CD4-positive, alpha-beta T cell (primary cell): ENCODE results near the gene TMEM72. TPM values are rescaled to one million over a fixed set of nuclear protein-coding genes. Genes with fewer than 3 reads are reported as not detected.

Experiments
- ATAC-seq: fragments of 200-7000 bp; cut with Tn5 transposase; one replicate; pipeline ENCODE4 v1.10.0; 2022; ENCODE audit warnings: mild to moderate bottlenecking; ENCODE audit not compliant: poor library complexity
- CTCF ChIA-PET: fragments of 350-600 bp; sonication (Branson Sonifier 250); formaldehyde crosslinking; loops from one replicate; lab custom pipeline; 2021; ENCODE audit warnings: antibody characterized with exemption, inconsistent platforms; lab: Charles Lee
- POLR2A ChIA-PET: fragments of 350-600 bp; sonication (Branson Sonifier 250); formaldehyde crosslinking; loops from one replicate; lab custom pipeline; 2021; ENCODE audit warnings: antibody characterized with exemption, inconsistent platforms; lab: Charles Lee
- DNase-seq, 14 experiments: peaks; one replicate each; pipeline ENCODE4 v3.0.0-alpha.2; 2013 to 2020; ENCODE audit warnings: mixed read lengths in 2 of 14
- H3K27ac ChIP-seq, 2 donors: one replicate each; pipeline versions ENCODE4 v1.5.1 to v1.7.0; 2013; ENCODE audit warnings: low read length in 2 of 2, low read depth in 1 of 2, mild to moderate bottlenecking in 1 of 2
- H3K27me3 ChIP-seq, 2 experiments: 1 replicate in 1 of 2; 2 replicates in 1 of 2; pipeline versions ENCODE4 v1.6.1 to v1.7.0; 2013; ENCODE audit warnings: low read length in 2 of 2, control low read depth in 1 of 2, mild to moderate bottlenecking in 1 of 2, moderate library complexity in 1 of 2; ENCODE audit not compliant: insufficient read depth in 2 of 2, control insufficient read depth in 1 of 2
- H3K36me3 ChIP-seq: one replicate; pipeline ENCODE4 v1.6.1; 2013; ENCODE audit warnings: low read length, control low read depth; ENCODE audit not compliant: insufficient read depth
- H3K4me1 ChIP-seq: one replicate; pipeline ENCODE4 v1.6.1; 2013; ENCODE audit warnings: low read length, control low read depth; ENCODE audit not compliant: insufficient read depth
- H3K4me3 ChIP-seq: one replicate; pipeline ENCODE4 v1.5.1; 2013; ENCODE audit warnings: mild to moderate bottlenecking, low read length, moderate library complexity
- H3K9me3 ChIP-seq, 2 experiments: 1 replicate in 1 of 2; 2 replicates in 1 of 2; pipeline versions ENCODE4 v1.6.1 to v1.7.0; 2013; ENCODE audit warnings: low read length in 2 of 2, mild to moderate bottlenecking in 2 of 2, control low read depth in 1 of 2, moderate library complexity in 1 of 2; ENCODE audit not compliant: control insufficient read depth in 1 of 2, insufficient read depth in 1 of 2
- H3K27ac Mint-ChIP-seq: one replicate; pipeline ENCODE4 v1.8.0; 2020; ENCODE audit warnings: mixed read lengths
- H3K27me3 Mint-ChIP-seq: one replicate; pipeline ENCODE4 v1.8.0; 2021; ENCODE audit warnings: mixed read lengths
- H3K36me3 Mint-ChIP-seq: one replicate; pipeline ENCODE4 v1.8.0; 2021; ENCODE audit warnings: low read depth, mixed read lengths
- H3K4me1 Mint-ChIP-seq: one replicate; pipeline ENCODE4 v1.8.0; 2021; ENCODE audit warnings: low read depth, mixed read lengths
- H3K4me3 Mint-ChIP-seq: one replicate; pipeline ENCODE4 v1.8.0; 2020; ENCODE audit warnings: mild to moderate bottlenecking, mixed read lengths
- H3K9me3 Mint-ChIP-seq: one replicate; pipeline ENCODE4 v1.8.0; 2020; ENCODE audit warnings: mixed read lengths
- intact Hi-C, 2 experiments: fragments of 100-400 bp; cut with DNase I in 1 of 2; cut with micrococcal nuclease in 1 of 2; formaldehyde crosslinking; loops; one replicate each; pipeline versions ENCODE4 v1.15.1 to v1.9.0; 2023 to 2025; cut with DNase I, micrococcal nuclease
- total RNA-seq, 174 experiments: library from RNA in 2 of 174; stranded (reverse) in 2 of 174; gene quantifications; one replicate each; pipeline ENCODE4 v1.2.3 and lab custom pipeline; 2021 to 2026
- TF ChIP-seq, protein P1 (sequence below): fragments of 200-600 bp; IDR thresholded peaks from one replicate; pipeline ENCODE4 v1.8.0; 2022; ENCODE audit warnings: antibody characterized with exemption, mild to moderate bottlenecking

TMEM72 gene
- total RNA-seq, 2 experiments from 2014 or later, result not detected

DNA sequence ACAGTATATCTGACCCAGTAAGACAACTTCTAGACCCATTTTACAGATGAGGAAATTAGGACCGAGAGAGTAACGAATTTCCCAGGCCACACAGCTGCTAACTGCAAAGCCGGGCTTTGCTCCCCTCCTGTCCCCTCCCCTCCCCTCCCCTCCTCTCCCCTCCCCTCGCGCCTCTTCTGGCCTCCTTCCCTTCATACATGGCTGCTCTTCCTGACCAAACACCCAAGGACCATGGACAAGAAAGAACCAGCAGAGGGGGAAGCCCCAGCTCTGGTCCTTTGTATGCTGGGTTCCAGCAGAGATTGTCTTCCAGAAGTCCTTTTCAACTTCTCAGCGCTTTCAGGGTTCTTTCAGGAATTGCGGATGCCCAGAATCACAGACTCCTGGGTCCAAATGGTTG is 3.6 kb upstream of the TMEM72 start:
- H3K27ac Mint-ChIP-seq, result no peak overlapping the region
- Histone ChIP-seq H3K27ac (no peak overlapping the region), H3K9me3 (peaks cover 0 to 4% of the 10 kb centered on the region in 2 experiments), H3K4me3 (no peak overlapping the region), H3K4me1 (no peaks in the 10 kb centered on the region), H3K27me3 (no peaks in the 10 kb centered on the region), H3K36me3 (no peaks in the 10 kb centered on the region)
- ChIA-PET CTCF (no interaction called here), POLR2A (interaction anchor here (0.5 kb wide), 1 partner anchor 25 kb away, joined by 3 read pairs; no protein-coding TSS in a partner anchor)
- H3K36me3 Mint-ChIP-seq, result no peaks in the 10 kb centered on the region
- TF ChIP-seq, protein P1, sequence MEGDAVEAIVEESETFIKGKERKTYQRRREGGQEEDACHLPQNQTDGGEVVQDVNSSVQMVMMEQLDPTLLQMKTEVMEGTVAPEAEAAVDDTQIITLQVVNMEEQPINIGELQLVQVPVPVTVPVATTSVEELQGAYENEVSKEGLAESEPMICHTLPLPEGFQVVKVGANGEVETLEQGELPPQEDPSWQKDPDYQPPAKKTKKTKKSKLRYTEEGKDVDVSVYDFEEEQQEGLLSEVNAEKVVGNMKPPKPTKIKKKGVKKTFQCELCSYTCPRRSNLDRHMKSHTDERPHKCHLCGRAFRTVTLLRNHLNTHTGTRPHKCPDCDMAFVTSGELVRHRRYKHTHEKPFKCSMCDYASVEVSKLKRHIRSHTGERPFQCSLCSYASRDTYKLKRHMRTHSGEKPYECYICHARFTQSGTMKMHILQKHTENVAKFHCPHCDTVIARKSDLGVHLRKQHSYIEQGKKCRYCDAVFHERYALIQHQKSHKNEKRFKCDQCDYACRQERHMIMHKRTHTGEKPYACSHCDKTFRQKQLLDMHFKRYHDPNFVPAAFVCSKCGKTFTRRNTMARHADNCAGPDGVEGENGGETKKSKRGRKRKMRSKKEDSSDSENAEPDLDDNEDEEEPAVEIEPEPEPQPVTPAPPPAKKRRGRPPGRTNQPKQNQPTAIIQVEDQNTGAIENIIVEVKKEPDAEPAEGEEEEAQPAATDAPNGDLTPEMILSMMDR, result no peak
- no peak overlapping the region for H3K4me3 Mint-ChIP-seq
- no peaks in the 10 kb centered on the region for H3K4me1 Mint-ChIP-seq
- ATAC-seq (no peak), DNase-seq (no peak)
- no peaks in the 10 kb centered on the region for H3K9me3 Mint-ChIP-seq
- H3K27me3 Mint-ChIP-seq, result no peaks in the 10 kb centered on the region
- intact Hi-C loops, result no loop called here

DNA sequence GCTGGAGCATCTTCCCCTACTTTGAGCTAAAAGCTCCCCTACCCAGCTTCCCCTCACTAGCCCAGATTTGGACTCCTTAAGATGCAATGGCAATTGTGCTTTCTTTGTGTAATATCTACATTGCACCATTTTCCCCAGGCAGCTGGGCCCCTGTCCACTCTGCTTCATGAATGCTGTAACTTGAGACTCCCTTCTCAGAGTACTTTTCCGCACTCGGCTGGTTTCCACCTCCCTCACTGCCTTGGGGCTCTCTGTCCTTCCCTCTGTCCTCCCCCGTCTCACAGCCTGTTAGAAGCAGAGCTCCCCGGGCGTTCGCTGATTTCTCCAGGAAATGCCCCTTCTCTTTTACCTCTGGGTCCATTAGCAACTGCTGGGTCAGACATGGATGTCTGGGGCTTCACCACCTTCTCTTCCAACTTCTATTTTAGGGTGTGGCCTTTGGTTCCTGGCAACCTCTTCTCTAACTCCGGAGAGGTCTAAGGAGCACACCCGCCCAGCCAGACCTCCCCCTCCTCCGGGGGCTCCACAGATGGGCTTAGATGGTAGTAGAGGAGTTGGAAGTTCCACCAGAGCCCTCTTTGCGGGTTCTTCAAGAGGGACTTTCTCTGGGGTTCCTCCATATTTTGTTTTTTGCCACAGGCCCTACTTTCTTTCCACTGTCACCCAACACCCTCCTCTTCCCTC is 2.9 kb upstream of the TMEM72 start:
- Mint-ChIP-seq H3K36me3 (no peaks in the 10 kb centered on the region), H3K27ac (no peak overlapping the region), H3K4me1 (peaks cover 4% of the 10 kb centered on the region), H3K27me3 (no peaks in the 10 kb centered on the region), H3K9me3 (no peaks in the 10 kb centered on the region), H3K4me3 (no peak overlapping the region)
- Histone ChIP-seq H3K9me3 (peaks cover 0 to 4% of the 10 kb centered on the region in 2 experiments), H3K4me1 (peaks cover 6% of the 10 kb centered on the region), H3K27me3 (no peaks in the 10 kb centered on the region), H3K27ac (no peak overlapping the region), H3K36me3 (no peaks in the 10 kb centered on the region), H3K4me3 (no peak overlapping the region)
- ChIA-PET CTCF (no interaction called here), POLR2A (interaction anchor here (0.5 kb wide), 1 partner anchor 25 kb away, joined by 3 read pairs; no protein-coding TSS in a partner anchor)
- DNase-seq (no peak), ATAC-seq (no peak)
- TF ChIP-seq, protein P1, result no peak
- intact Hi-C loops, result no loop called here

DNA sequence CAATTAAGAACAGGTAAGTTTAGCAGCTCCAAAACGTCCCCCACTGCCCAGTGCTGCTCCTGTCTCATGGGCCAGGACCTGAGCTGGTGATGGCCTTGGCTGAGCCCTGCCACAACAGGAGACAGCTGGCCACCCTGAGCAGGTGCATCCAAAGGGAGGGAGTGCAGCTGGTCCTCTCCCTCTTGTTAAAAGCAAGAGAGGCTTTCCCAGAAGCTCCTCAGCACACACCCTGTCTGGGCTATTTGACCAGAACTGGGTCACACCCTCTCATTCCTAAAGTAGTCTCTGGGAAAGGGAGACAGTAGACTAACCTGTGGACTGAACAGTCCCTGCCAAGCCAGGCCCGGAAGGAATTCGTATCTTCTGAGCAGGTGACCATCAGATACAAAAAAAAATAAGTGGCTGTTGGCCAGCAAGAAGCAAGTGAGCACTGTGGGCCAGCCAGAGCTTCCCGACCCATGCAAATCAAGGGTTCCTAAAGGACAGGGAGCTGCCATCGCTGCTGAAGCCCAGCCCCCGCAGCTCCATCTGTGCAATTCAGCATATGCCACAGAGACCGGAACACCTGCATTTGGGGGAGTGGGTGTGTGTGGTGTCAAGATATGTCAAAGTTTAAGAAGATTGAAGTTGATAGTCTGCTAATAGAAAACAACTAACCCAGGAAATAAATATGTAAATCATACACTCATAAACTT is 2.1 kb upstream of the TMEM72 start:
- intact Hi-C loops, result no loop called here
- DNase-seq, result no peak
- Histone ChIP-seq H3K4me1 (peaks cover 15% of the 10 kb centered on the region), H3K27ac (no peak overlapping the region), H3K27me3 (no peaks in the 10 kb centered on the region), H3K4me3 (no peak overlapping the region), H3K9me3 (peaks cover 0 to 4% of the 10 kb centered on the region in 2 experiments), H3K36me3 (no peaks in the 10 kb centered on the region)
- no peak overlapping the region for H3K4me3 Mint-ChIP-seq
- H3K4me1 Mint-ChIP-seq, result peaks cover 13% of the 10 kb centered on the region
- no peaks in the 10 kb centered on the region for H3K9me3 Mint-ChIP-seq
- H3K36me3 Mint-ChIP-seq, result no peaks in the 10 kb centered on the region
- no peaks in the 10 kb centered on the region for H3K27me3 Mint-ChIP-seq
- H3K27ac Mint-ChIP-seq, result no peak overlapping the region
- TF ChIP-seq, protein P1, result no peak
- POLR2A ChIA-PET, result no interaction called here
- CTCF ChIA-PET, result no interaction called here
- ATAC-seq, result no peak
